Fibroblast of lung (primary cell): ENCODE measurements around the gene SHC4. TPM values are rescaled to one million over a fixed set of nuclear protein-coding genes. Genes with fewer than 3 reads are reported as not detected.

Experiments used
- DNase-seq, 2 donors: peaks; one replicate each; pipeline versions ENCODE4 v3.0.0 to v3.0.0-alpha.2; 2010; ENCODE audit warnings: low read depth in 2 of 2
- H2AFZ ChIP-seq: 2 replicates; pipeline ENCODE4 v1.5.1; 2012; ENCODE audit warnings: low read length, control low read depth, inconsistent platforms
- H3K27ac ChIP-seq: 2 replicates; pipeline ENCODE4 v1.5.1; 2011; ENCODE audit warnings: low read length, control low read depth; ENCODE audit not compliant: insufficient read depth
- H3K27me3 ChIP-seq: 2 replicates; pipeline ENCODE4 v1.5.1; 2011; ENCODE audit warnings: mild to moderate bottlenecking, low read length; ENCODE audit not compliant: control insufficient read depth, insufficient read depth
- H3K36me3 ChIP-seq: 2 replicates; pipeline ENCODE4 v1.5.1; 2011; ENCODE audit warnings: low read length; ENCODE audit not compliant: control insufficient read depth, insufficient read depth
- H3K4me1 ChIP-seq: 2 replicates; pipeline ENCODE4 v1.5.1; 2011; ENCODE audit warnings: low read length; ENCODE audit not compliant: control insufficient read depth, insufficient read depth; ENCODE audit errors: extremely low read depth
- H3K4me2 ChIP-seq: 2 replicates; pipeline ENCODE4 v1.5.1; 2011; ENCODE audit warnings: low read length, control low read depth; ENCODE audit not compliant: insufficient read depth; ENCODE audit errors: extremely low read depth
- H3K4me3 ChIP-seq, 4 experiments: fragments of 200-600 bp in 1 of 4; sonication (generic) in 1 of 4; replicated peaks in 1 of 4; 2 replicates each; pipeline ENCODE4 v1.5.1; 2011 to 2016; ENCODE audit warnings: low read length in 4 of 4, low read depth in 3 of 4, mild to moderate bottlenecking in 3 of 4, control low read depth in 2 of 4, inconsistent platforms in 1 of 4, mixed read lengths in 1 of 4; ENCODE audit not compliant: insufficient read depth in 1 of 4; ENCODE audit errors: control extremely low read depth in 1 of 4
- H3K79me2 ChIP-seq: 2 replicates; pipeline ENCODE4 v1.5.1; 2012; ENCODE audit warnings: mild to moderate bottlenecking, low read length, inconsistent platforms; ENCODE audit not compliant: control insufficient read depth, insufficient read depth
- H3K9ac ChIP-seq: 2 replicates; pipeline ENCODE4 v1.5.1; 2011; ENCODE audit warnings: mild to moderate bottlenecking, low read length, control low read depth; ENCODE audit not compliant: insufficient read depth
- H3K9me3 ChIP-seq: 2 replicates; pipeline ENCODE4 v1.5.1; 2012; ENCODE audit warnings: low read depth, low read length; ENCODE audit not compliant: control insufficient read depth, insufficient read depth
- H4K20me1 ChIP-seq: 2 replicates; pipeline ENCODE4 v1.5.1; 2011; ENCODE audit warnings: low read length; ENCODE audit not compliant: control insufficient read depth, insufficient read depth; ENCODE audit errors: extremely low read depth
- CTCF ChIP-seq, 2 donors: IDR thresholded peaks in 1 of 2; conservative IDR thresholded peaks in 1 of 2; 1 replicate in 1 of 2; 2 replicates in 1 of 2; pipeline ENCODE4 v1.5.1; 2011 to 2012; ENCODE audit warnings: low read length in 2 of 2, control low read depth in 1 of 2, inconsistent platforms in 1 of 2, low read depth in 1 of 2, mild to moderate bottlenecking in 1 of 2
- EZH2 ChIP-seq: IDR thresholded peaks from 2 replicates; pipeline ENCODE4 v1.5.1; 2012; ENCODE audit warnings: low read length, control low read depth, mild to moderate bottlenecking; ENCODE audit errors: missing control alignments
- polyA plus RNA-seq, 2 donors: library from polyadenylated mRNA; depleted of rRNA in 1 of 2; stranded (reverse) in 1 of 2; unstranded in 1 of 2; fragments of >200 nt; gene quantifications; 2 replicates each; pipeline ENCODE4 v1.2.1, GENCODE V29; 2011 to 2012; ENCODE audit warnings: missing spikeins in 1 of 2
- total RNA-seq: library from RNA; depleted of rRNA; stranded (reverse); fragments of >200 nt; gene quantifications from 2 replicates; pipeline ENCODE4 v1.2.1, GENCODE V29; 2014

SHC4 gene
- total and polyA plus RNA-seq, 2 donors (not counting 1 experiment from before 2014, with no cell fraction given), result 0.75 to 1.5 TPM

DNA sequence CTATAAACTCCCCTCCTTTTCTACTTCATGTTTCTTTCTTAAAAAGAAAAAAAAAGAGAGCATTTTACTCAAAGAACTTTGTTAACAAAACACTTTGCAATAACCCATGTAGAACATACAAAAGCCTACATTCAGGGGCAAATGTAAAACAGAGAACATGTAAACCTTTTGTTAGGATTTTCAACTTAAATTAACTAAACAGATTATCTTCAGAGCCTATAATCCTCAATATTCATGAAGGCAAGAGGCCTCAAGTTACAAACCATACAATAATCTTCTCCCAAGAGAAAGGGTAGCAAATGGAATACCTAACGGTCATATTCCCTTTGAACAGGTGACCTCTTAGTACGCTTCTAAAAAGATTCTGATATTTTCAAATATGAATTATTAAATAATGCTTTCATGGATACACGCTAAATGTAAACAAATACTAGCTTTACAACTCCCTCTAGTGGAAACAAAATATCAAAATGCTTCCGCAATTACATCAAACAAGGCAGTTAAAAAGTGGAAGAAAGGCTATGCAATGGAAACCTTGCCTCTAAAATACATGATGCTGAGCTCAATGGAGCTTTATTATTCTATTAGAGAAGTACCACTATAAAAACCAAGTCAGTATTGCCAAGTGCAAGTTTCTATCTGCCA is 162.8 kb downstream of the SHC4 start:
- DNase-seq, result peak; percentile 21 to 73
- TF ChIP-seq EZH2 (no peak), CTCF (conservative IDR thresholded peaks at IDR 0.05 in 1 of 2, IDR thresholded peaks at IDR 0.05 in 1 of 2; ENCODE audit: low read depth in 1 of 2, low read length in 2 of 2) (peak in 1 of 2 donors; percentile 48)
- Histone ChIP-seq H3K27ac (no peak overlapping the region), H3K36me3 (no peaks in the 10 kb centered on the region), H2AFZ (peak overlapping the region; percentile 37), H3K9ac (no peak overlapping the region), H3K4me2 (peak overlapping the region; percentile 63), H4K20me1 (no peaks in the 10 kb centered on the region), H3K79me2 (peaks cover 16% of the 10 kb centered on the region), H3K4me3 (no peak overlapping the region), H3K27me3 (no peaks in the 10 kb centered on the region), H3K4me1 (peaks cover 5% of the 10 kb centered on the region), H3K9me3 (no peaks in the 10 kb centered on the region)

DNA sequence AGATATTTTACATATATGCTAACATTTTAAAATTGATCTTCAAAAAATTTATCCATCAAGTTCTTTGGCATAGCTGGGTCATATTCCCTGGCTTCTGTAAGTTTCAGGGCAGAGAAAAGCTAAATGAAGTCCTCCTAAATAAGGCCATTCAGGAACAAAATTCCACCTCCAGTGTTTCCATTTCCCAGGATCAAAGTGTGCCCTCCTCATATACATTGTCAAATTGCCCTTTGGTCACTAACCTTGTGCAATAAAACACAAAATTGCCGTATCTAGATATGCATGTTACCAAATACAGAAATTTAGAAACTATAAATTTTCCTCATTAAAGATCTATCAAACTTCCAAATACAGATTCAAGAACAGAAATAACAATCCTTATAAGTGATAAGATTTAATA is 163.5 kb downstream of the SHC4 start:
- H3K79me2 ChIP-seq, result peaks cover 13% of the 10 kb centered on the region
- no peaks in the 10 kb centered on the region for H3K27me3 ChIP-seq
- H3K4me2 ChIP-seq, result no peak overlapping the region
- H3K36me3 ChIP-seq, result no peaks in the 10 kb centered on the region
- H3K9me3 ChIP-seq, result no peaks in the 10 kb centered on the region
- no peak overlapping the region for H3K9ac ChIP-seq
- H2AFZ ChIP-seq, result no peak overlapping the region
- DNase-seq, result no peak
- no peaks in the 10 kb centered on the region for H4K20me1 ChIP-seq
- no peak overlapping the region for H3K4me3 ChIP-seq
- no peak overlapping the region for H3K27ac ChIP-seq
- TF ChIP-seq CTCF (conservative IDR thresholded peaks at IDR 0.05 in 1 of 2, IDR thresholded peaks at IDR 0.05 in 1 of 2; ENCODE audit: low read depth in 1 of 2, low read length in 2 of 2), result no peak
- no peak for TF ChIP-seq EZH2
- peaks cover 5% of the 10 kb centered on the region for H3K4me1 ChIP-seq

GRCh38 chr15:48798319-48798718 is 165.4 kb downstream of the SHC4 start:
- peaks cover 8% of the 10 kb centered on the region for H3K79me2 ChIP-seq
- DNase-seq, result no peak
- H3K36me3 ChIP-seq, result no peaks in the 10 kb centered on the region
- H3K4me3 ChIP-seq, result no peak overlapping the region
- TF ChIP-seq CTCF (conservative IDR thresholded peaks at IDR 0.05 in 1 of 2, IDR thresholded peaks at IDR 0.05 in 1 of 2; ENCODE audit: low read depth in 1 of 2, low read length in 2 of 2) (no peak), EZH2 (no peak)
- H2AFZ ChIP-seq, result no peak overlapping the region
- no peaks in the 10 kb centered on the region for H3K9me3 ChIP-seq
- no peaks in the 10 kb centered on the region for H4K20me1 ChIP-seq
- H3K9ac ChIP-seq, result no peak overlapping the region
- H3K27ac ChIP-seq, result no peak overlapping the region
- peaks cover 5% of the 10 kb centered on the region for H3K4me1 ChIP-seq
- no peak overlapping the region for H3K4me2 ChIP-seq
- H3K27me3 ChIP-seq, result no peaks in the 10 kb centered on the region
